Activated T-cell treated with anti-CD3 and anti-CD28 coated beads, Interleukin-2, amount 50 U/mL, for 72 hours (primary cell): Measurements from ENCODE around the gene HPS1. TPM values are rescaled to one million over a fixed set of nuclear protein-coding genes. Genes with fewer than 3 reads are reported as not detected.

Experiments used
- total RNA-seq, 2 donors: library from RNA; stranded (reverse); gene quantifications; one replicate each; pipeline ENCODE4 v1.2.3, GENCODE V29; 2022

The HPS1 gene
- total RNA-seq, 2 donors from 2014 or later: 58.5 to 62.1 TPM

Other genes starting within 250 kb of the HPS1 start
- gene LOXL4, start 178.7 kb downstream of the HPS1 start, total RNA-seq: not detected
- 10 to 100 TPM in 1 of 2 donors, 1 to 10 TPM in 1; 6.7 to 10.4 TPM for gene PYROXD2, start 31.8 kb downstream of the HPS1 start, total RNA-seq